Nephron (organoid): Measurements from ENCODE around the gene OXT.

Source experiments
- H3K27ac Mint-ChIP-seq, 3 experiments: 2 replicates each; pipeline ENCODE4 v1.8.0; 2020; ENCODE audit warnings: mixed read lengths in 3 of 3, mild to moderate bottlenecking in 2 of 3, moderate library complexity in 1 of 3
- H3K27me3 Mint-ChIP-seq: 2 replicates; pipeline ENCODE4 v1.8.0; 2021; ENCODE audit warnings: low read depth, mild to moderate bottlenecking, moderate library complexity, mixed read lengths
- H3K36me3 Mint-ChIP-seq: 2 replicates; pipeline ENCODE4 v1.8.0; 2020; ENCODE audit warnings: low read depth, mixed read lengths
- H3K4me1 Mint-ChIP-seq: 2 replicates; pipeline ENCODE4 v1.8.0; 2020; ENCODE audit warnings: mixed read lengths
- H3K4me3 Mint-ChIP-seq, 3 experiments: 2 replicates each; pipeline ENCODE4 v1.8.0; 2020; ENCODE audit warnings: mild to moderate bottlenecking in 3 of 3, mixed read lengths in 3 of 3, moderate library complexity in 2 of 3
- H3K9me3 Mint-ChIP-seq: 2 replicates; pipeline ENCODE4 v1.8.0; 2020; ENCODE audit warnings: mixed read lengths
- CTCF ChIP-seq, 3 experiments: fragments of 200-600 bp; sonication (generic); IDR thresholded peaks; one replicate each; pipeline ENCODE4 v1.5.0; 2021; ENCODE audit warnings: antibody characterized with exemption in 3 of 3; ENCODE audit not compliant: unreplicated experiment in 3 of 3

Gene OXT

GRCh38 chr20:3077618-3078134 lies 6.3 kb downstream of the OXT start:
- H3K27me3 Mint-ChIP-seq, result peaks cover 80% of the 10 kb centered on the region
- H3K4me3 Mint-ChIP-seq, result no peak overlapping the region
- H3K4me1 Mint-ChIP-seq, result no peaks in the 10 kb centered on the region
- no peak overlapping the region for H3K27ac Mint-ChIP-seq
- TF ChIP-seq CTCF (IDR thresholded peaks at IDR 0.05; ENCODE audit: unreplicated experiment in 3 of 3), result no peak
- H3K36me3 Mint-ChIP-seq, result no peaks in the 10 kb centered on the region
- no peaks in the 10 kb centered on the region for H3K9me3 Mint-ChIP-seq

- Mint-ChIP-seq H3K9me3 (no peaks in the 10 kb centered on the region), H3K4me3 (peak overlapping the region in 1 of 3 experiments; percentile 19), H3K4me1 (no peaks in the 10 kb centered on the region), H3K27ac (no peak overlapping the region), H3K36me3 (no peaks in the 10 kb centered on the region), H3K27me3 (peaks cover 80% of the 10 kb centered on the region)
- TF ChIP-seq CTCF (IDR thresholded peaks at IDR 0.05; ENCODE audit: unreplicated experiment in 3 of 3), result no peak
Measured at GRCh38 chr20:3080939-3081388, 9.5 kb downstream of the OXT start.

- Mint-ChIP-seq H3K4me1 (no peaks in the 10 kb centered on the region), H3K36me3 (no peaks in the 10 kb centered on the region), H3K4me3 (peak overlapping the region; percentile 51 to 66 (median 55)), H3K27ac (no peak overlapping the region), H3K27me3 (peaks cover 79% of the 10 kb centered on the region), H3K9me3 (no peaks in the 10 kb centered on the region)
- no peak for TF ChIP-seq CTCF (IDR thresholded peaks at IDR 0.05; ENCODE audit: unreplicated experiment in 3 of 3)
Measured at GRCh38 chr20:3081641-3082040, 10.2 kb downstream of the OXT start.

GRCh38 chr20:3082306-3082951 lies 11.0 kb downstream of the OXT start:
- Mint-ChIP-seq H3K27ac (no peak overlapping the region), H3K36me3 (no peaks in the 10 kb centered on the region), H3K27me3 (peaks cover 76% of the 10 kb centered on the region), H3K4me1 (no peaks in the 10 kb centered on the region), H3K4me3 (peak overlapping the region in 2 of 3 experiments; percentile 55 to 66), H3K9me3 (no peaks in the 10 kb centered on the region)
- TF ChIP-seq CTCF (IDR thresholded peaks at IDR 0.05; ENCODE audit: unreplicated experiment in 3 of 3), result no peak

GRCh38 chr20:3082955-3083952 lies 11.8 kb downstream of the OXT start:
- no peak overlapping the region for H3K27ac Mint-ChIP-seq
- H3K4me3 Mint-ChIP-seq, result peak overlapping the region; percentile 19 to 74 (median 43)
- no peaks in the 10 kb centered on the region for H3K36me3 Mint-ChIP-seq
- H3K4me1 Mint-ChIP-seq, result no peaks in the 10 kb centered on the region
- no peak for TF ChIP-seq CTCF (IDR thresholded peaks at IDR 0.05; ENCODE audit: unreplicated experiment in 3 of 3)
- H3K27me3 Mint-ChIP-seq, result peaks cover 74% of the 10 kb centered on the region
- H3K9me3 Mint-ChIP-seq, result no peaks in the 10 kb centered on the region
